ENCODE measurements around the gene TNS3.

DNA sequence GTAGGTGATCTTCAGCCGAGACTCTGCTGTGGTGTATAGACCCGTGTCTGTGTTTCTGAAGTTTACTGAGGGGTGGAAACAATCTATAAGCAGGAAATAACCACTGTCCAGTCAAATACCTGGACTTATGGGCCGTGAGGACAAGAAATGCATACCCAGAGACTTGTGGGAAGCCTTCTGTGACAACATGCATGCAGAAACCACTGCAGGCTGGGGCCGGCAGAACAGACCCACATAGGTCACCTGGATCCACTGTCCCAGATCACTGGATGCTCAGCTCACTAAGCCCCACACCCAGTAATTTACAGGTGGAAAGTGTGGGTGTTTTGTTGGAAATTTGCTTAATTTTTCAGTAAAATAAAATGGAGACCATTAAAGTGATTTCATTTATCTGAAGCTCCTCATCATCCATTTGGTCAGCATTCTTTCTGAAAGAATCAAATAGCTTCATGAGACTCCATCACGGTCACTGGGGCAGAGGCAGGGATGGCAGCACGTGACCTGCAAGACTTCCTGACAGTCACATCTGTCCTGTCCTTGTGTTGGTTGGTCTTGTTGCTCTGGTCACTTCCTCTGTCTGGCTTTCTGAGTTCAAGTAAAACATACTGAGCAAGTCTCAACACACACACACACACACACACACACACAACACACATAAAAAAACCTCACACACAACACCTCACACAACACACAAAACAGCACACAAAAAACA is 108.3 kb downstream of the TNS3 start:
- no peak for TF ChIP-seq ZNF350 (CRISPR knock-in tag; IDR thresholded peaks at IDR 0.05; ENCODE audit: borderline replicate concordance, low read depth)
- TF ChIP-seq, protein P1, sequence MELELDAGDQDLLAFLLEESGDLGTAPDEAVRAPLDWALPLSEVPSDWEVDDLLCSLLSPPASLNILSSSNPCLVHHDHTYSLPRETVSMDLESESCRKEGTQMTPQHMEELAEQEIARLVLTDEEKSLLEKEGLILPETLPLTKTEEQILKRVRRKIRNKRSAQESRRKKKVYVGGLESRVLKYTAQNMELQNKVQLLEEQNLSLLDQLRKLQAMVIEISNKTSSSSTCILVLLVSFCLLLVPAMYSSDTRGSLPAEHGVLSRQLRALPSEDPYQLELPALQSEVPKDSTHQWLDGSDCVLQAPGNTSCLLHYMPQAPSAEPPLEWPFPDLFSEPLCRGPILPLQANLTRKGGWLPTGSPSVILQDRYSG (CRISPR knock-in tag; IDR thresholded peaks at IDR 0.05), result no peak
- no peak for TF ChIP-seq EZH2 (conservative IDR thresholded peaks at IDR 0.05; ENCODE audit: low read depth, low read length)
- no peak for TF ChIP-seq JUNB (CRISPR knock-in tag; IDR thresholded peaks at IDR 0.05; ENCODE audit: borderline replicate concordance)
- TF ChIP-seq PAWR (CRISPR knock-in tag; IDR thresholded peaks at IDR 0.05; ENCODE audit: borderline replicate concordance), result no peak
- TF ChIP-seq, protein P2, sequence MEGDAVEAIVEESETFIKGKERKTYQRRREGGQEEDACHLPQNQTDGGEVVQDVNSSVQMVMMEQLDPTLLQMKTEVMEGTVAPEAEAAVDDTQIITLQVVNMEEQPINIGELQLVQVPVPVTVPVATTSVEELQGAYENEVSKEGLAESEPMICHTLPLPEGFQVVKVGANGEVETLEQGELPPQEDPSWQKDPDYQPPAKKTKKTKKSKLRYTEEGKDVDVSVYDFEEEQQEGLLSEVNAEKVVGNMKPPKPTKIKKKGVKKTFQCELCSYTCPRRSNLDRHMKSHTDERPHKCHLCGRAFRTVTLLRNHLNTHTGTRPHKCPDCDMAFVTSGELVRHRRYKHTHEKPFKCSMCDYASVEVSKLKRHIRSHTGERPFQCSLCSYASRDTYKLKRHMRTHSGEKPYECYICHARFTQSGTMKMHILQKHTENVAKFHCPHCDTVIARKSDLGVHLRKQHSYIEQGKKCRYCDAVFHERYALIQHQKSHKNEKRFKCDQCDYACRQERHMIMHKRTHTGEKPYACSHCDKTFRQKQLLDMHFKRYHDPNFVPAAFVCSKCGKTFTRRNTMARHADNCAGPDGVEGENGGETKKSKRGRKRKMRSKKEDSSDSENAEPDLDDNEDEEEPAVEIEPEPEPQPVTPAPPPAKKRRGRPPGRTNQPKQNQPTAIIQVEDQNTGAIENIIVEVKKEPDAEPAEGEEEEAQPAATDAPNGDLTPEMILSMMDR (CRISPR knock-in tag; IDR thresholded peaks at IDR 0.05), result no peak
- TF ChIP-seq ZNF205 (CRISPR knock-in tag; IDR thresholded peaks at IDR 0.05), result no peak
- no peak for TF ChIP-seq ZFP1 (CRISPR knock-in tag; IDR thresholded peaks at IDR 0.05)
- TF ChIP-seq ZNF569 (CRISPR knock-in tag; IDR thresholded peaks at IDR 0.05; ENCODE audit: borderline replicate concordance), result no peak

Measured in HepG2 (cell line).